Renal pelvis (tissue), 4 donors: Measurements from ENCODE around the gene PRICKLE2. TPM values are rescaled to one million over a fixed set of nuclear protein-coding genes. Genes with fewer than 3 reads are reported as not detected.

Source experiments
- DNase-seq: peaks from one replicate; pipeline ENCODE4 v3.0.0-alpha.2; 2013
- polyA plus RNA-seq, 3 donors: library from polyadenylated mRNA; unstranded; fragments of 120-200 nt; gene quantifications; one replicate each; pipeline ENCODE4 v1.2.1, GENCODE V29; 2013; ENCODE audit not compliant: insufficient read length in 3 of 3

Gene PRICKLE2
- polyA plus RNA-seq, 3 donors = 17.1 to 22.1 (median 20.3) TPM

GRCh38 chr3:64196236-64196929, 28.9 kb downstream of the PRICKLE2 start:
- DNase-seq = no peak

- DNase-seq = no peak
Measured at GRCh38 chr3:64195789-64196188, 29.5 kb downstream of the PRICKLE2 start.

GRCh38 chr3:64191822-64192221, 33.4 kb downstream of the PRICKLE2 start:
- DNase-seq = no peak

GRCh38 chr3:64190517-64191515, 34.5 kb downstream of the PRICKLE2 start:
- DNase-seq = no peak

- DNase-seq = no peak
Measured at GRCh38 chr3:64188810-64189560, 36.3 kb downstream of the PRICKLE2 start.

GRCh38 chr3:64187065-64187959, 38.0 kb downstream of the PRICKLE2 start:
- DNase-seq = peak; percentile 80

- DNase-seq = no peak
Measured at GRCh38 chr3:64186667-64187064, 38.6 kb downstream of the PRICKLE2 start.

GRCh38 chr3:64185436-64185835, 39.8 kb downstream of the PRICKLE2 start:
- DNase-seq = no peak

GRCh38 chr3:64184621-64185020, 40.6 kb downstream of the PRICKLE2 start:
- DNase-seq = no peak

- no peak for DNase-seq
Measured at GRCh38 chr3:64179860-64180259, 45.4 kb downstream of the PRICKLE2 start.

GRCh38 chr3:64179249-64179648, 46.0 kb downstream of the PRICKLE2 start:
- no peak for DNase-seq

GRCh38 chr3:64178419-64178818, 46.8 kb downstream of the PRICKLE2 start:
- no peak for DNase-seq

- DNase-seq = no peak
Measured at GRCh38 chr3:64176461-64176996, 48.7 kb downstream of the PRICKLE2 start.

GRCh38 chr3:64174328-64174727, 50.9 kb downstream of the PRICKLE2 start:
- no peak for DNase-seq

- no peak for DNase-seq
Measured at GRCh38 chr3:64173563-64173962, 51.7 kb downstream of the PRICKLE2 start.

- DNase-seq = no peak
Measured at GRCh38 chr3:64170270-64170669, 55.0 kb downstream of the PRICKLE2 start.

GRCh38 chr3:64167868-64168267, 57.4 kb downstream of the PRICKLE2 start:
- DNase-seq = no peak

GRCh38 chr3:64167351-64167750, 57.9 kb downstream of the PRICKLE2 start:
- DNase-seq = no peak

GRCh38 chr3:64166584-64167162, 58.6 kb downstream of the PRICKLE2 start:
- no peak for DNase-seq

- DNase-seq = no peak
Measured at GRCh38 chr3:64164349-64164748, 60.9 kb downstream of the PRICKLE2 start.
